HG02973 (cell line): ENCODE data around the gene FMO5.

Source experiments
- ATAC-seq: cut with Tn5 transposase; IDR thresholded peaks from one replicate; pipeline ENCODE4 v1.9.1; 2021; ENCODE audit warnings: moderate library complexity; ENCODE audit not compliant: unreplicated experiment

FMO5 gene, protein sequence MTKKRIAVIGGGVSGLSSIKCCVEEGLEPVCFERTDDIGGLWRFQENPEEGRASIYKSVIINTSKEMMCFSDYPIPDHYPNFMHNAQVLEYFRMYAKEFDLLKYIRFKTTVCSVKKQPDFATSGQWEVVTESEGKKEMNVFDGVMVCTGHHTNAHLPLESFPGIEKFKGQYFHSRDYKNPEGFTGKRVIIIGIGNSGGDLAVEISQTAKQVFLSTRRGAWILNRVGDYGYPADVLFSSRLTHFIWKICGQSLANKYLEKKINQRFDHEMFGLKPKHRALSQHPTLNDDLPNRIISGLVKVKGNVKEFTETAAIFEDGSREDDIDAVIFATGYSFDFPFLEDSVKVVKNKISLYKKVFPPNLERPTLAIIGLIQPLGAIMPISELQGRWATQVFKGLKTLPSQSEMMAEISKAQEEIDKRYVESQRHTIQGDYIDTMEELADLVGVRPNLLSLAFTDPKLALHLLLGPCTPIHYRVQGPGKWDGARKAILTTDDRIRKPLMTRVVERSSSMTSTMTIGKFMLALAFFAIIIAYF

DNA sequence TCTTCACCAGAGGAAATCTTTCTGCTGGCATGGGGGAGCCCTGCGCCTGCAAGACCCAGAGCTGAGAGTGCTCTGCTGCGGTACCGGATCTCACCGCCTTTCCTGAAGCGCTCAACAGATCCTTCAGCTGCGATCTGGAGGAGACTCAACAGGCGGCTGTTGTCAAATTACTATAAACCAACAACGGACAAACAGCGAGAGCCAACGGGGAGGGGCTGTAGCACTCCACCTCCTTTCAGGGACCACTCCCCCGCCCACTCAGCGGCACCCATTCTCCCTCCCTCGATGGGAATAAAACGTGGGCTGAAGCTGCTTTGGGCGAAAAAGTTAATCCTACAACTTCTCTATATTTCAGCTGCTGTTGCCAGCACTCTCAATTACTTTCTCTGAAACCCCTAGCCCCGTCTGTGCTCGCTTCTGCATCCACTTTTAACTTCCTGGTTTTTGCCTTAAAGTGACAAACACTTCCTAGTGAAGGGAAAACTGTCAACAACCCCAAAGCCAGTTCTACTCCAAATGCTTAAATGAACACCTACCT lies at the start of gene FMO5:
FMO5 (minus strand) TSS at position 147 of the 538 bp plus-strand sequence. CDS start 310 bp downstream, outside the sequence.
- peak; percentile 84 for ATAC-seq

DNA sequence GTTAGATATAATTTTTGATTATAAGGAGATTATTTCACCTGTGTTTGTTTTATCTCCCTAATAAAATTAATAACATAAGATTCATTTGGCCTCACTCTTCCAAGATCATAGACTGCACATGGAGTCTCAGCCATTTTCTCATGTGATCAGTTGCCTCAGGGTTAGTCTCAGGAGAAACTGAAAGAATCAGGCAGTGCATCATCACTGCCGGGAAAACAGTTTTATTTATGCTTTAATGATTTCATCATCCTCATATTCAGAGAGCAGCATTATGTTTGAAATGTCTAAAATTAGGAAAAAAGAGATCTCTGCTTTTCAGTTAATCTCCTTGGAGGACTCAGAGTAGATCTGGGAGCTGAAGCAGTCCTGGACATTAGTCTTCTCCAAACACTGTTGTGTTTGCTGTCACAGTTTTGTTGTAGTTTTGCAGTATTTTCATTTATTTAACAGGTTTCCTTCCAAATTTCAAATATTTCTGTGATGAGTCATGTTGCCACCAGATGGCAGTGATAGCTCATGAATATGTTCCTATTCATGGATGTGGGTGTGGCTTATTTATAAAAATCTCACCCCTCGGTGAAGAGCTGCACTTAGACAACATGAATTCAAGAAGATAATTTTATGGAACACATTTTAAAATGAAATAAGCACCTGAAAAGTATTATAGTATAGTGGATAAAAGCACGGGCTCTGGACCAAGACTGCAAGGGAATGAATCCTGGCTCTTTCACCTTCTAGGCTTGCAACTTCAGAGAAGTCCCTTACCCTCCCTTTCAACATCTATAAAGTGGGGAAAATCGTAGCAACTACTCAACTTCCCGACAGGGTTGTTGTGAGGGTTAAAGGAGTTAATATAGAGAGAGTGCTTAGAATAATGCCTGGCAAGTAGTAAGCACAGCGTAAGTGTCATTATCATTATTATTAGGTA lies 48.5 kb upstream of the FMO5 start:
- no peak for ATAC-seq

DNA sequence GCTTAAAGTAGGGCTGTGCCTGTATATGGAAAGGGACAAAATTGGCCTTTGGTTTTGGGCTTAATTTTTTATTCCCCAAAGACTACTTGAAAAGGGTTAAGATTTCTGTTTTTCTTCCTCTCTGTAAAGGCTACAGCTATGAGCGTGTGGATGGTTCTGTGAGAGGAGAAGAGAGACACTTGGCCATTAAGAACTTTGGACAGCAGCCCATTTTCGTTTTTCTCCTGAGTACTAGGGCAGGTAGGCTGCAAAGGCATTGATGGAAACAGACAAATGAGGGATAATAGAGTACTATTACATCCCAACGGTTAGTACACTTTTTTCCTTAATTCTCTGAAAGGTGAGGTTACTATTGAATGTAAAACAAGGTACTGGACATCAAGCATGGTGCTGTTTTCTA lies 46.9 kb upstream of the FMO5 start:
- no peak for ATAC-seq

DNA sequence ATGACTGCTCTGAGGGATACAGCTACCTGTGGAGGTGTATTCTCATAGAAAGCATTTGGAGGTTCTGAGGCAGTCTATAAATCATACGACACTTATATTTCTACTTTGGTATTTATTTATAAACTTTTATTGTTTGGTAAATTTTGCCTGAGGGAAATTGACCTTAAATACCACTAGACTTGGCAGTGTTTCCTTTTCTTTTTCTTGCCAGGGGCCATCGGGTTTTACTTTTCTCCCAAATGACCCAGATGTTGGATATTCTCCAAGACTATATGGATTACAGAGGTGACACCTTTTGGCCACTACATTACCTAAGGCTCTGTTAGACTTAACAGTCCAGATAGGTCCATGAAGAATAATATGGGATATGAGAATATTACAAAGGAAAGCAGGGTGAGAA lies 45.6 kb upstream of the FMO5 start:
- no peak for ATAC-seq

DNA sequence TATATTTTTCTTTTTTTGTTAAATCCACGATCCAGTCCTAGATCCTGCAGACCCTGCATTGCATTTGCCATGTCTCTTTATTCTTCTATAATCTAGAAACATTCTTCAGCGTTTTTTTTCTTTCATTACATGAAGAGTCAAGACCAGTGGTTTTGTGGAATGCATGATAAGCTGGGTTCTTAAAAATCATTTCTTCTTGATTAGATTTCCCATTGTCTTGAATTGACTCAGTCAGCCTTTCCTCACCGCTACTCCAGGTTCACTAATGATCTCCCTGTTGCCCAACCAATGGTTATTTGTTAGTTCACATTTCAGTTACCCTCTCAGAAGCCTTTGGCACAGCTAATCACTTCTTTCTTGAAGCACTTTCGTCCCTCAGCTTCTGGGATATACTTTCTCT lies 42.6 kb upstream of the FMO5 start:
- no peak for ATAC-seq

DNA sequence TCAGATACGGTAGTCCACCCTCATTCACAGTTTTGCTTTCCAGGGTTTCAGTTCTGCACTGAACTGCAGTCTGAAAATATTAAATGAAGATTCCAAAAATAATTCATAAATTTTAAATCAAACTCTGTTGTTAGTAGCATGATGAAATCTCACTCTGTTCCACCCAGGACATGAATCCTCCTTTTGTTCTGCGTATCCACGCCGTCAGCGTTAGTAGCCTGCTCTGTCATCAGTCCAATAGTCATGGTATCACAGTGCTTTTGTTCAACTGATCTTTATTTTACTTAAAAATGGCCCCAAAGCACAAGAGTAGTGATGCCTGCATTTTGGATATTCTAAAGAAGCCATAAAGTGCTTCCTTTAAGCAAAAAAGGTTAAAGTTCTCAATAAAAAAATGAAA lies 41.2 kb upstream of the FMO5 start:
- no peak for ATAC-seq

DNA sequence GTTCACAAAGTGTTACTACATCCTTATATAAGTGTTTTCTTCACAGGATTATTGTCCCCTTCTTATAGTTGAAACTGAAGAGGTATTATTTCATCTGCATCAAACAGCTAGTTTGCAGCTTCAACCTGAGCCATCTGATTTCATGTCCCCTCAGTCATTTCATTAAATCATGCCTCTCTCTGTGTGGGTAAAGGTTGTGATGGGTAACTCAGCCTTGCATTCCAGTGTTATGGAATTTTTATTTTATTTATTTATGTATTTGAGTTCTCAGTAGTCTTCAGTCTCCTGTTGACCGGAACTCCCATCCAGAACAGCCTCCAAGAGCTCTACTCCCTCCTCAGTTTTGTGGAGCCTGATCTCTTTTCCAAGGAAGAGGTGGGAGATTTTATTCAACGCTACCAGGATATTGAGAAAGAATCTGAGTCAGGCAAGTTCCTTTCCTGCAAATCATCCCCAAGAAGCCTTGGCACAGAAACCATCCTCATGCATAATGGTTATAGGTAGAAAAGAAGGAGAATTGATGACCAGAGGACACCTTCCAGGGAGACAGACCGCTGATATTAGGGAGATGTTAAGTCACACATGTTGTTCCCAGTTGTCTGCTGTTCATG lies 39.1 kb upstream of the FMO5 start:
- ATAC-seq: no peak

DNA sequence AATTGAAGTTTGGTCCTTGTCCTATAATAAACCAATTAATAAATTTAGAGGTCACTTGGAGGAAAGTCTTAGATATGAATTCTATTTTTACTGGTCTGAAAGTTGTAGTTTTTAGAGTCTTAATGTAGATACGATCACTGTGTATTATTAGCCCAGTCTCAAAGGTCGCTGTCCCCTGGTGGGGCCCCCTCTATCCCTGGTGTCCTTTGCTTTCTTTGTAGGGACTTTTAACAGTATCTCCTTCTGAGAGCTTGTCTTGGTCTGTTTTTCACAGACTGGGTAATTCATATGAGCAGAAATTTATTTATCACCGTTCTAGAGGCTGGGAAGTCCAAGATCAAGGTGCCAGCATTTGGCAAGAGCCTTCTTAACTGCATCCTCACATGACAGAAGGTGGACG lies 35.8 kb upstream of the FMO5 start:
- ATAC-seq: no peak

DNA sequence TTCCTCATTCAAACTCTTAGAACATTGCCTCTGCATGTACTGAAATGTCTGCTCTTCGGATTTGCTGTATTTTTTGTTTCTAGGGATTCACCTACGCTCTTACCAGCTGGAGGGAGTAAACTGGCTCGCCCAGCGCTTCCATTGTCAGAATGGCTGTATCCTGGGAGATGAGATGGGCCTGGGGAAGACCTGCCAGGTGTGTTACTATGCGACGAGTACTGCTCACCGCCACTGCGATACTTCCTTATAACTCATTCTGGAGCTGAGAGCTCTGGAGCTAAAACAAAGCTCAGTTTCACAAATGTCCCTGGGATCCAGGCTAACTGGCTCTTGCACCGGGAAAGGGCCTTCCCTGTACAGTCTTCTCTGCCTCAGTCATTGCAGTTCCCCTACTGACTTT lies 27.4 kb upstream of the FMO5 start:
- no peak for ATAC-seq

DNA sequence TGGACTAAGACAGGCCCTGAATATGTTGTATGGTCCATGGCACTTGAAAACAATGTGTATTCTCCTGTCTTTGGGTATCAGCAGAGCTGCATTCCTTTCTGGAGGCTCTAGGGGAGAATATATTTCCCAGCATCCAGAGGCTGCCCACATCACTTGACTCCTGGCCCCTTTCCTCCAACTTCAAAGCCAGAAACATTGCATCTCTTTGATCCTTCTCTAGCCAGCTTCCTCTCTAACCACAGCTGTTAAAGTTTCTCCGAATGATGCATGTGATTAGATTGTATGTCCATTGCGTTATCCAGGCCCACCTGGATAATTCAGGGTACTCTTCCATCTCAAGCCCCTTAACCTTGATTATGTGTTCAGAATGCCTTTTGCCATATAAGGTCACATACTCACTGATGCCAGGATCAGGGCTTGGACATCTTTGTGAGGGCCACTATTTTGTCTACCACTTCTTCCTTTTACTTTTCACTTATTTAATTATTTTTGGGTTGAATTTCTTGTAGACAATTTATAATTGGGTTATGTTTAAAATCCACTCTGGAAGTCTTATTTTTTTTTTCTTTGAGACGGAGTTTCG lies 22.6 kb upstream of the FMO5 start:
- ATAC-seq: no peak

DNA sequence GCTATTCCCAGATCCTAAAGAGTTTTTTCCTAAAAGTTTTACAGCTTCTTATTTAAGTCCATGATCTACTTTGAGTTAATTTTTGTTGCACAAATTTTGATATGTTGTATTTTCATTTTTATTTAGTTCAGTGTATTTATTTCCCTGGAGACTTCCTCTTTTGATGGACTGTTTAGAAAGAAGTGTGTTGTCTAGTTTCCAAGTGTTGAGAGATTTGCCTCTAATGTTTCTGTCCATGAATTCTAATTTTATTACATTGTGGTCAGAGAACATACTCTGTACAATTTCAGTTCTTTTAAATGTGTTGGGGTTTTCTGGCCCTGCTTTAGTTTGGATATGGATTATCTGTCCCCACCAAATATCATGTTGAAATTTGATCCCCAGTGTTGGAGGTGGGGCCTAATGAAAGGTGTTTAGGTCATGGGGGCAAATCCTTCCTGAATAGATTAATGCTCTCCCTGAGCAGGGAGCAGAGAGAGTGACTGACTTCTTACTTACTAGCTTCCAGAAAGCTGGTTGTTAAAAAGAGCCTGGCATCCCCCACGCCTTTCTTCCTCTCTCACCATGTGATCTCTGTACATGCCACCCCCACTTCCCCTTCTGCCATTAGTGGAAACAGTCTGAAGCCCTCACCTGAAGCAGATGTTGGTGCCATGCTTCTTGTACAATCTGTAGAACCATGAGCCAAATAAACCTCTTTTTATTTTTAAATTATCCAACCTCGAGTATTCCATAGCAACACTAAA lies 21.9 kb upstream of the FMO5 start:
- no peak for ATAC-seq

DNA sequence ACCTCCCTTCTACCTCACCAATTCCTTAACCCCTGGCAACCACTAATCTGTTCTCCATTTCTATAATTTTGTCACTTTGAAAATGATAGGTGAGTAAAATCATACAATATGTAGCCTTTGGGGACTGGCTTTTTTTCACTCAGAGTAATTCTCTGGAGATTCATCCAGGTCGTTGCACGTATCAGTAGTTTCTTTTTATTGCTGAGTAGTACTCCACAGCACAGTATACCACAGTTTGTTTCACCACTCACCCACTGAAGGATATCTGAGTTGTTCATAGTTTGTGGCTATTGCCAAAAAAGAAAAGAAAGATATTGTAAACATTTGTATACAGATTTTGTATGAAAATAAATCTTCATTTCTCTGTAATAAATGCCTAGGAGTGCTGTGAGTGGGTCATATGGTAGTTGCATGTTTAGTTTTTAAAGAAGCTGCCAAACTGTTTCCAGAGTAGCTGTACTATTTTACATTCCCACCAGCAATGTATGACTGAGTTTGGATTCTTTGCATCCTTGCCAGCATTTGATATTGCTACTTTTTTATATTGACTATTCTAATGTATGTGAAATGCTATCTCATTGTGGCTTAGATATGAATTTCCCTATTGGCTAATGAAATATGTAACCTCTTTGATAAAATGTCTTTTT lies 21.0 kb upstream of the FMO5 start:
- ATAC-seq: no peak

DNA sequence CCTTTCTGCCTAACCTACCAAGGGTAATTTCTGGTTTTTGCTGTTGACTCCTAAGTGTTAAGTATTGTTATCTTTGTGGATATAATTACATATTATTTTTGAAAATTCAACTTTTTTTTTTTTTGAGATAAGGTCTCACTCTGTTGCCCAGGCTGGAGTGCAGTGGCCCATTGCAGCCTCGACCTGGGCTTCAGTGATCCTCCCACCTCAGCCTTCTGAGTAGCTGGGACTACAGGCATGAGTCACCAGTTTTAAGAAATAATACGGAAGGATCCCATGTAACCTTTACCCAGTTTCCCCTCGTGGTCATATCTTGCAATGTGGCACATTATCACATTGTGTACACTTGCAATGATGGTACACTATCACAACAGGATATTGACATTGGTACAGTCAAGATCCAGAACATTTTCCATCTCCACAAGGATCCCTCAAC lies 20.5 kb upstream of the FMO5 start:
- ATAC-seq: no peak

DNA sequence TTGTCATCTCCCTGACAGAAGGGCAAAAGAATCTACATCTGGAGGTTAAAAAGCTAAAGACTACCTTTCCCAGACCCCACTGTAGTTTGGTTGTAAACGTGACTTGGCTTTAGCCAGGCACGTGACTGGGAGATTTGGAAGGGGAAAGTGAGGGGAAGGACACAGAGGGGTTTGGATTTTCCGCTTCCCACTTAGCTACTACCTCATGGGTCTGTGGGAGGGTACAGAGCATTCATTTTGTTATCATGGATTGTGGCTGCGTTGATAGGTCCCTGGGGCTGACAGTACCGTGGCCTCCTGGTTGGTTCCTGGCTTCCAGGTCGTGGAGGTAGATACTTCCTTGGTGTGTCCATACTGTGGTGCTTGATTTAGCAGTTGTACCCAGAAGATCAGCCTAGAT lies 20.0 kb upstream of the FMO5 start:
- ATAC-seq: no peak

DNA sequence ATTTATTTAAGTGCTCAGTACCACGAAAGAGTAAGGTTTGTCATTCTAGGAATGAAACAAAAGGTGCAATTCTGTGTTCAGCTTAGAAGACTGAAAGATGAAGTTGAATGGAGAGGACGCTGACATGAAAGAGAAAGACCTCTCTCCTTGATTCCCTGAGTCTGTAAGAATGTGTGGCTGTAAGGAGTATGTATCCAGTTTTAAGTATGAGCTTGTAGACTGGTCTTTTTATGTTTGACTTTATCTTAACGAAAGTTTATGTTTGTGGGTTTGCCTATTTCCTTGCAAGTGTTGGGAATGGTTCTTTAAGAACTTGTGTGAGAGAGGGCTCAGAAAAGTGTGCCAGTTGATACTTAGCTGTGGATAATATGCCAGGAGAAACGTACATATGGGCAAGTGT lies 18.7 kb upstream of the FMO5 start:
- ATAC-seq: no peak

DNA sequence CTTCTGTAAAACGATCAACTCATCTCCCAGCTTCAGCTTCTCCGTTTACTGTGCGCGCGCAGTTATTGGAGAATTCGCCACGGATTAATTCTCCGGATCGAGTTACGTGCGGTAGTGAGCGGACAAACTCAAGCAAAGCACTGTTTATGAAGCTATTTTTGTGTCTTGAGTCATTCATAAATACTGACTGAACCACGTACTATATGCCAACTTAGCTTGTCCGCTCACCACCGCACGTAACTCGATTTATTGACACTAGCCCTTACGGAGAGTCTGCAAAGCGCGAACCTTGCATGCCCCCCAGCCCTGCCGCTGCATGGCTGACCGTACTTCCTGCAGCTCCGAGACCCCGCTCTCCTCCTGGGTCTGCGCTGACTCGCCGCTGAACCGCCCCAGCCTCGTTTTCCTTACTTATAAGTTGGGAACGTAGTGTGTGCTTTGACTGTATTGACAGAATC lies 18.1 kb upstream of the FMO5 start:
- ATAC-seq: peak; percentile 14

DNA sequence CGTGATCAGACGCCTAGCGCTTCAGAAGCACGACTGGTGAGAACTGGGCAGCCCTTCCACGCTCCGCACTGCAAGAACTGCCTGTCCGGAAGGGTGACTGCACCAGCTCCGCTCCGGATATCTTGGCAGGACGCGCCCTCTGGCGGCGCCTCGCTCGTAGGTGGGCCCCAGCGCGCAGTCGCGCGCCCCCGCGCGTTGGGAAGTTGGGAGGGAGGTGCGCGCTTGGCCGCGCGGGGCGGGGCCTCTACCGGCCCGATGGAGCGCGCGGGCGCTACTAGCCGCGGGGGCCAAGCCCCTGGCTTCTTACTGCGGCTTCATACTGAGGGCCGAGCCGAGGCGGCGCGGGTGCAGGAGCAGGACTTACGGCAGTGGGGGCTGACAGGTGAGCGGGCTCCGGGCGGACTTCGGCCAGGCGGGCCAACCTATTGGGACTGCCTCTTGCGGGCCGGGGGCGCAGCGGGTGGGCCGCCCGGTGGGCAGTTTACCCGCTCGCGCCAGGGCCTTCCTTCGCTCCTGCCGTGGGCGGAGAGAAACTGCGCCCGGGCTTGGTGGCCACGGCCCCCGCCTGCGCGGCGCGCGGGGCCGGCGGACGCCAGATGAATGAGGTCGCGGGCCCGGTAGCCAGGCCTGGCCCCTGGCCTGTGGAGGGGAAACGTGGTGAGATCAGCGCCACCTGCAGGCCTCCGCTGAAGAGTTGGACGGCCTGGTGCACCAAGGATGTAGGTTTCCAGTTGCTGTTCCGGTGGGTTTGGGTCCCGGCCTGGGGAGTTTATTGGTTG lies 17.5 kb upstream of the FMO5 start, which contains the start of gene CHD1L:
CHD1L (plus strand) TSS at position 236 of the 779 bp plus-strand sequence; CDS start at position 256, 20 bp downstream.
- peak; percentile 84 for ATAC-seq

DNA sequence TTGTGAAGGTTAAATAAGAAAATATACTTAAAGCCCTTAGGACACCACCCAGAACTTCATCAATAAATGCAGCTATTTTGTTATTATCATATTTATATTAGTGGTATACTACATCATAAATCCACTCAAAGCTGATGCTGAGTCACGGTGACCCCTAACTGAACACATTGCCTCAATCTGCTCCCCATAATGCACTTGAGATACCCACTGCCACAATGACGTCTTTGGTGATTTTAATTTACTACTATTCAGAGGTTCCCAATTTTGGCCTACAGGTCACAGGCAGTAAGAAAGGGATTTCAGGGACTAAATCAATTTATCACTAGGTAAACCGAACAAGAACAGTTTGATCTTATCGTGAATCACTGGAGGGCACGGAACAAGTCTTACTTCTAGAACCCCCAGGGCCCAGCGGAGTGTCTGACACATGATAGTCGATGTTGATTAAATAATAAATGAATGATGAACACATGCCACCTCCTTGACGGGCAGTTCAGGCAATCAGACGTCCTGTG lies 16.9 kb upstream of the FMO5 start:
- no peak for ATAC-seq
